ENCODE measurements around the gene TLDC2. TPM values are rescaled to one million over a fixed set of nuclear protein-coding genes. Genes with fewer than 3 reads are reported as not detected.
"Not testable (repeated sequence)": the region's sequence is repeated elsewhere in the genome, so short reads cannot be mapped to it uniquely, and the experiment has no call there.

TLDC2 gene
- total RNA-seq, 1 donor from 2014 or later, result 0.34 TPM

GRCh38 chr20:36929290-36929689, 53.4 kb downstream of the TLDC2 start:
- no peak for DNase-seq (ENCODE audit: low spot score, unreplicated experiment)
- no peak overlapping the region for H3K4me3 Mint-ChIP-seq (ENCODE audit: low read depth)
- no peaks in the 10 kb centered on the region for H3K9me3 Mint-ChIP-seq (ENCODE audit: low read depth)
- TF ChIP-seq CTCF (IDR thresholded peaks at IDR 0.05; ENCODE audit: unreplicated experiment), result no peak
- H3K27me3 Mint-ChIP-seq, result no peaks in the 10 kb centered on the region
- no peak overlapping the region for H3K27ac Mint-ChIP-seq
- peaks cover 4% of the 10 kb centered on the region for H3K4me1 Mint-ChIP-seq (ENCODE audit: low read depth)
- peaks cover 1% of the 10 kb centered on the region for H3K36me3 Mint-ChIP-seq (ENCODE audit: insufficient read depth)

GRCh38 chr20:36929691-36930090, 53.8 kb downstream of the TLDC2 start:
- no peaks in the 10 kb centered on the region for H3K9me3 Mint-ChIP-seq (ENCODE audit: low read depth)
- peaks cover 1% of the 10 kb centered on the region for H3K36me3 Mint-ChIP-seq (ENCODE audit: insufficient read depth)
- no peak overlapping the region for H3K27ac Mint-ChIP-seq
- no peaks in the 10 kb centered on the region for H3K4me1 Mint-ChIP-seq (ENCODE audit: low read depth)
- no peak for TF ChIP-seq CTCF (IDR thresholded peaks at IDR 0.05; ENCODE audit: unreplicated experiment)
- no peak overlapping the region for H3K4me3 Mint-ChIP-seq (ENCODE audit: low read depth)
- no peak for DNase-seq (ENCODE audit: low spot score, unreplicated experiment)
- H3K27me3 Mint-ChIP-seq, result no peaks in the 10 kb centered on the region

GRCh38 chr20:36932067-36932466, 56.1 kb downstream of the TLDC2 start:
- H3K4me3 Mint-ChIP-seq (ENCODE audit: low read depth); H3K27me3 Mint-ChIP-seq; H3K27ac Mint-ChIP-seq; H3K4me1 Mint-ChIP-seq (ENCODE audit: low read depth); H3K9me3 Mint-ChIP-seq (ENCODE audit: low read depth); DNase-seq (ENCODE audit: low spot score, unreplicated experiment); H3K36me3 Mint-ChIP-seq (ENCODE audit: insufficient read depth): not testable (repeated sequence)

- no peak overlapping the region for H3K27ac Mint-ChIP-seq
- DNase-seq (ENCODE audit: low spot score, unreplicated experiment), result no peak
- no peaks in the 10 kb centered on the region for H3K27me3 Mint-ChIP-seq
- no peak for TF ChIP-seq CTCF (IDR thresholded peaks at IDR 0.05; ENCODE audit: unreplicated experiment)
- no peaks in the 10 kb centered on the region for H3K9me3 Mint-ChIP-seq (ENCODE audit: low read depth)
- H3K4me1 Mint-ChIP-seq (ENCODE audit: low read depth), result peaks cover 2% of the 10 kb centered on the region
- H3K4me3 Mint-ChIP-seq (ENCODE audit: low read depth), result no peak overlapping the region
- peaks cover 1% of the 10 kb centered on the region for H3K36me3 Mint-ChIP-seq (ENCODE audit: insufficient read depth)
Observed at GRCh38 chr20:36932476-36933426, 56.8 kb downstream of the TLDC2 start.

GRCh38 chr20:36933571-36933970, 57.6 kb downstream of the TLDC2 start:
- not testable (repeated sequence) for H3K36me3 Mint-ChIP-seq (ENCODE audit: insufficient read depth); DNase-seq (ENCODE audit: low spot score, unreplicated experiment); H3K9me3 Mint-ChIP-seq (ENCODE audit: low read depth); H3K27ac Mint-ChIP-seq; H3K4me3 Mint-ChIP-seq (ENCODE audit: low read depth); H3K4me1 Mint-ChIP-seq (ENCODE audit: low read depth); H3K27me3 Mint-ChIP-seq

GRCh38 chr20:36936341-36936740, 60.4 kb downstream of the TLDC2 start:
- Mint-ChIP-seq H3K4me3 (ENCODE audit: low read depth) (no peak overlapping the region), H3K9me3 (ENCODE audit: low read depth) (no peaks in the 10 kb centered on the region), H3K27ac (no peak overlapping the region), H3K27me3 (no peaks in the 10 kb centered on the region), H3K36me3 (ENCODE audit: insufficient read depth) (no peaks in the 10 kb centered on the region), H3K4me1 (ENCODE audit: low read depth) (peaks cover 10% of the 10 kb centered on the region)
- TF ChIP-seq CTCF (IDR thresholded peaks at IDR 0.05; ENCODE audit: unreplicated experiment), result no peak
- no peak for DNase-seq (ENCODE audit: low spot score, unreplicated experiment)

- not testable (repeated sequence) for H3K27ac Mint-ChIP-seq; H3K27me3 Mint-ChIP-seq; H3K36me3 Mint-ChIP-seq (ENCODE audit: insufficient read depth); DNase-seq (ENCODE audit: low spot score, unreplicated experiment); H3K9me3 Mint-ChIP-seq (ENCODE audit: low read depth); H3K4me3 Mint-ChIP-seq (ENCODE audit: low read depth)
- H3K4me1 Mint-ChIP-seq (ENCODE audit: low read depth), result peaks cover 15% of the 10 kb centered on the region
Observed at GRCh38 chr20:36936761-36937401, 60.9 kb downstream of the TLDC2 start.
